Muscle layer of duodenum (tissue), 2 donors: ENCODE results near the gene CCDC30.
"Not testable (repeated sequence)": the region's sequence is repeated elsewhere in the genome, so short reads cannot be mapped to it uniquely, and the experiment has no call there.

Source experiments
- H3K27ac ChIP-seq: one replicate; pipeline ENCODE4 v1.7.0; 2013; ENCODE audit warnings: mild to moderate bottlenecking, low read length
- H3K27me3 ChIP-seq: one replicate; pipeline ENCODE4 v1.7.0; 2013; ENCODE audit warnings: low read depth, mild to moderate bottlenecking, control low read depth, low read length
- H3K36me3 ChIP-seq, 2 donors: one replicate each; pipeline ENCODE4 v1.7.0; 2013; ENCODE audit warnings: low read length in 2 of 2, control low read depth in 1 of 2, mild to moderate bottlenecking in 1 of 2; ENCODE audit not compliant: insufficient read depth in 2 of 2, control insufficient read depth in 1 of 2
- H3K4me1 ChIP-seq, 2 donors: one replicate each; pipeline ENCODE4 v1.7.0; 2013; ENCODE audit warnings: low read length in 2 of 2, mild to moderate bottlenecking in 2 of 2, control low read depth in 1 of 2, moderate library complexity in 1 of 2; ENCODE audit not compliant: insufficient read depth in 2 of 2, control insufficient read depth in 1 of 2
- H3K4me3 ChIP-seq, 2 donors: one replicate each; pipeline ENCODE4 v1.7.0; 2013; ENCODE audit warnings: low read length in 2 of 2, low read depth in 1 of 2, mild to moderate bottlenecking in 1 of 2
- H3K9me3 ChIP-seq, 2 donors: one replicate each; pipeline ENCODE4 v1.7.0; 2013; ENCODE audit warnings: low read length in 2 of 2, control low read depth in 1 of 2, mild to moderate bottlenecking in 1 of 2; ENCODE audit not compliant: control insufficient read depth in 1 of 2
- donor health status: healthy.

CCDC30 gene

DNA sequence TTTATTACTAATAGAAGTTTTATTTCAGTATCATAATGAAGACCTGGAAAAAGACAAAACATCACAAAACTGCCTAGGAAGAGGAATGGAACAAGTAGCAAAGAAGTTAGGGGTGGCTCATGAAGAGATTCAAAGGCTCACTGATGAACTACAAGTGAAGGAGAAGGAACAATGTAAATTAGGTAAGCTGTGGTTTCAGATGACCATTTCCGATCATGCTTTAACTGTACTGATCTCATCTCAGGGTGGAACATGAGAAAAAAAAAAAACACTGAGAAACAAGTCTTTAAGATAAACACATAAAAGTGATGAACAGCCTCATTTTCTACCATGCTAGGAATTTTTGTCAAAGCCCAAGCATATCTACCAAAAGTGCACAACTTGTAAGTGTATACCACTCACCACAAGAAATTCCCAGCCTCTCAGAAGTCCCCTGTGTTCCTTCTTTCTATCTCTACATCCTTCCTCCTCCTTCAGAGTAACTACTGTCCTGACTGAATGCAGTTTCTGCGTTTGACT lies 19.6 kb downstream of the CCDC30 start:
- no peak overlapping the region for H3K27ac ChIP-seq
- peaks cover 0 to 11% of the 10 kb centered on the region in 2 donors for H3K36me3 ChIP-seq
- no peaks in the 10 kb centered on the region for H3K27me3 ChIP-seq
- H3K9me3 ChIP-seq: no peaks in the 10 kb centered on the region
- no peak overlapping the region for H3K4me3 ChIP-seq
- H3K4me1 ChIP-seq: no peaks in the 10 kb centered on the region

DNA sequence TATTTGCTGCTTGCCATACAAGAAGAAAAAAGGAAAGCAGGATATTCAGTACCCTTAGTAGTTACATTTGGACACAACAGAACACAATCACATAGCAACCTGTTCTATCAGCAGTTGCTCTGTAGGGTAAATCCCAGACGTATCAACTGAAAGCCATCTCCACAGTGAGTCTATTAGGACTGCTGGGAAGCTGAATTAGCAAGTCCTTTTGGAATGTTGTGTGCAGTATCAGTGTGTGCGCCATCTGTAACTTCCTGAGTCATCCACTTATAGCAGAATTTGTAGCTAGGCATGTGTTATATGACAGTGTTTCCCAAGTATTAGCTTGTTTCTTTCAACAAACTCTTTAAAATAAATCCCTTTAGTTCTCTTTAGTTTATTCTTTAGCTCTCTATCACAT lies 21.3 kb downstream of the CCDC30 start:
- Histone ChIP-seq H3K36me3 (peaks cover 0 to 13% of the 10 kb centered on the region in 2 donors), H3K9me3 (no peaks in the 10 kb centered on the region), H3K4me3 (no peak overlapping the region), H3K27me3 (no peaks in the 10 kb centered on the region), H3K4me1 (no peaks in the 10 kb centered on the region), H3K27ac (no peak overlapping the region)

DNA sequence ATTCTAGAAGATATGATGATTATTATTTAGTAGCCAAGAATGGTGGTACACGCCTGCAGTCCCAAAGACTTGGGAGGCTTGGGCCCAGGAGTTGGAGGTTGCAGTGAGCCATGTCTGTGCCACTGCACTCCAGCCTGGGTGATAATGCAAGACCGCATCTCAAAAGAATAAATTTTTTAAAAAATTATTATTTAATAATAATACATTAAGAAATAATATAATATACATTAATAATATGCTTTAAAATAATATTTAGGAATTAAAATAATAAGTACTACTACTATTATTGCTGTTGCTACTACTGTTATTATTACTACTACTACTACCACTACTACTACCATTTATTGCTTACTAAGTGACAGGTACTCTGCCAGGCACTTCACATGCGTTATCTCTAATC lies 27.2 kb downstream of the CCDC30 start:
- H3K36me3 ChIP-seq: peaks cover 0 to 12% of the 10 kb centered on the region in 2 donors
- no peak overlapping the region for H3K4me3 ChIP-seq
- H3K27me3 ChIP-seq: no peaks in the 10 kb centered on the region
- H3K9me3 ChIP-seq: no peaks in the 10 kb centered on the region
- no peaks in the 10 kb centered on the region for H3K4me1 ChIP-seq
- H3K27ac ChIP-seq: no peak overlapping the region

DNA sequence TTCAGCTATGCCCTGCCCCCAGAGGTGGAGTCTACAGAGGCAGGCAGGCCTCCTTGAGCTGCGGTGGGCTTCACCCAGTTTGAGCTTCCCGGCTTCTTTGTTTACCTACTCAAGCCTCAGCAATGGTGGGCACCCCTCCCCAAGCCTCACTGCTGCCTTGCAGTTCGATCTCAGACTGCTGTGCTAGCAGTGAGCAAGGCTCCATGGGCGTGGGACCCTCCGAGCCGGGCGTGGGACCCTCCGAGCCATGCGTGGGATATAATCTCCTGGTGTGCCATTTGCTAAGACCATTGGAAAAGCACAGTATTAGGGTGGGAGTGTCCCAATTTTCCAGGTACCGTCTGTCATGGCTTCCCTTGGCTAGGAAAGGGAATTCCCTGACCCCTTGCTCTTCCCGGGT lies 38.9 kb downstream of the CCDC30 start:
- peaks cover 18 to 27% of the 10 kb centered on the region in 2 donors for H3K9me3 ChIP-seq
- H3K36me3 ChIP-seq: peaks cover 4 to 20% of the 10 kb centered on the region in 2 donors
- not testable (repeated sequence) for H3K4me3 ChIP-seq

DNA sequence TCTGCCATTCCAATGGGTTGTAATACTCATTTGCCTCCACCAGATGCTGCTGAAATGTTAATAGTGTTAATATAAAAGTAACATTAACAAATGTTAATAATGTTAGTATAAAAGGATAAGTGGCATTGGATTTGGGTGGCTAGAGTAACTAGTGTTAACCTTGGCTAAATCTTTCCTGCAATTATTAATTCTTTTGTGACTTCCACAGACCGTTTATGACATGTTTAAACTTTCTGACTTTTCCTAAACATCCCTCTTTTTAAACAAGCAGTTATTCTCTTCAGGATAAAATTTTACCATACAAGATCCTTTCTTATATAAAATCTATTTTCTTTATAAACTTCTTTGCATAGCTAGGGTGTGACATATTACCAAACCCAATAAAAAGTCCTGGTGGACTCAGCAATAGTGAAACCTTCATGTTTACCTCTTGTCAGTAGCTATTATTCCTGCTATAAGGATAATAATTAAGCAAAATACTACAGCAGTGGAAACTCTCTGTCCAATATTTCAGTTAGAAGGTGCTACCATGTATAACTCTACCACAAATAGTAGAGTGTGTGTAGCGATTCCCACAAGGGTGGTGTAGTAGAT lies 41.5 kb downstream of the CCDC30 start:
- H3K4me1 ChIP-seq: no peaks in the 10 kb centered on the region
- H3K27ac ChIP-seq: no peak overlapping the region
- peaks cover 18 to 29% of the 10 kb centered on the region in 2 donors for H3K9me3 ChIP-seq
- H3K4me3 ChIP-seq: no peak overlapping the region
- H3K36me3 ChIP-seq: peaks cover 0 to 25% of the 10 kb centered on the region in 2 donors
- no peaks in the 10 kb centered on the region for H3K27me3 ChIP-seq

More for the DNA sequence above, 38.9 kb downstream of the CCDC30 start:
- not testable (repeated sequence) for H3K4me1 ChIP-seq, H3K27ac ChIP-seq, H3K27me3 ChIP-seq

DNA sequence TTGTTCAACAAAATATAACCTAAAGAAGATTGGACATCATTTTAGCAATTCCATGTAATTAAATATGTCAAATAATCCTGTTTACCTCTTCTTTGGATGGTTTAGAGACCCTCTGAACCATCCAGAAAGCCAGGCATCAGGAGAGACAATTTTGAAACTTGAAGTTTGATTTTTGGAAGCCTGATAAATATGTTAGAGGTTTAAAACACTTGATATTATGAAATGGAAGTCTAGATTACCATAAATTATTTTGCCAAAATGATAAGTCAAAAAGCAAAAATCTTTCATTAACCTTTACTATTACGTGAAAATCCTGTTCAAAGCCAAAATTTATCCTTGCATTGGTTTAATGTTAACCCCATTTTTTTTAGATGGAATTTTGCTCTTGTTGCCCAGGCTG lies 43.5 kb downstream of the CCDC30 start:
- H3K36me3 ChIP-seq: peaks cover 0 to 25% of the 10 kb centered on the region in 2 donors
- no peaks in the 10 kb centered on the region for H3K4me1 ChIP-seq
- peak overlapping the region in 1 of 2 donors; percentile 22 for H3K4me3 ChIP-seq
- peaks cover 29 to 44% of the 10 kb centered on the region in 2 donors for H3K9me3 ChIP-seq
- H3K27me3 ChIP-seq: no peaks in the 10 kb centered on the region
- no peak overlapping the region for H3K27ac ChIP-seq

DNA sequence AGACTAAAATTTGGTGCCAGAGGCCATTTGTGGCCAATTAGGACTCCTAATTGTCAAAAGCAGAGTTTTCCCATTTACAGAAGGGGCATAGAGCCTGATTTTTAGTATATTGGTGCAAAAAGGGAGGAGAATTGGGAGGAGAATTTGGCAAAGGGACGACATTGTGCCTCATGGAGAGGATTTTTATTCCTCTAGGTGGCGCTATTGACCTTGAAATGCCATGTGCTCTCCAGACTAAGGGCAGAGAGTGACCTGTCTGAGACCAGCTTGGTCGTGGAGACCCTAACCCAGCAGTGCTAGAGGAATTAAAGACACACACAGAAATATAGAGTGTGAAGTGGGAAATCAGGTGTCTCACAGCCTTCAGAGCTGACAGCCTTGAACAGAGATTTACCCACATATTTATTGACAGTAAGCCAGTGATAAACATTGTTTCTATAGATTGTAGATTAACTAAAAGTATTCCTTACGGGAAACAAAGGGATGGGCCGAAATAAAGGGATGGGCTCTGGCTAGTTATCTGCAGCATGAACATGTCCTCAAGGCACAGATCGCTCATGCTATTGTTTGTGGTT lies 48.6 kb downstream of the CCDC30 start:
- H3K27me3 ChIP-seq, H3K4me3 ChIP-seq, H3K4me1 ChIP-seq, H3K27ac ChIP-seq: not testable (repeated sequence)
- Histone ChIP-seq H3K9me3 (peaks cover 16 to 38% of the 10 kb centered on the region in 2 donors), H3K36me3 (peaks cover 0 to 28% of the 10 kb centered on the region in 2 donors)

DNA sequence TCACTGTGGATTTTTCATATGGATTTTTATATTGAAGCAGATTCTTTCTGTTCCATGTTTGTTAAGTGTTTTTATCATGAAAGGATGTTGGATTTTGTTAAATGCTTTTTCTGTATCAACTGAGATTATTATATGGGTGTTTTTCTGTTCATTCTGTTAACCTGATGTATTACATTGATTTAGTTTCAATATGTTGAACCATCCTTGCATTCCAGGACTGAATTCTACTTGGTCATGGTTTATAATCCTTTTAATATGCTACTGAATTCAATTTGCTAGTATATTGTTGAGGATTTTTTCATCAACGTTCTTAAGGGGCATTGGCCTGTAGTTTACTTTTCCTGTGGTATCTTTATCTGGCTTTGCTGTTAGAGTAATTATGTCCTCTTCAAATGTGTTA lies 55.8 kb downstream of the CCDC30 start:
- no peak overlapping the region for H3K27ac ChIP-seq
- no peaks in the 10 kb centered on the region for H3K27me3 ChIP-seq
- H3K9me3 ChIP-seq: peaks cover 10 to 30% of the 10 kb centered on the region in 2 donors
- H3K4me3 ChIP-seq: no peak overlapping the region
- peaks cover 0 to 4% of the 10 kb centered on the region in 2 donors for H3K36me3 ChIP-seq
- no peaks in the 10 kb centered on the region for H3K4me1 ChIP-seq

DNA sequence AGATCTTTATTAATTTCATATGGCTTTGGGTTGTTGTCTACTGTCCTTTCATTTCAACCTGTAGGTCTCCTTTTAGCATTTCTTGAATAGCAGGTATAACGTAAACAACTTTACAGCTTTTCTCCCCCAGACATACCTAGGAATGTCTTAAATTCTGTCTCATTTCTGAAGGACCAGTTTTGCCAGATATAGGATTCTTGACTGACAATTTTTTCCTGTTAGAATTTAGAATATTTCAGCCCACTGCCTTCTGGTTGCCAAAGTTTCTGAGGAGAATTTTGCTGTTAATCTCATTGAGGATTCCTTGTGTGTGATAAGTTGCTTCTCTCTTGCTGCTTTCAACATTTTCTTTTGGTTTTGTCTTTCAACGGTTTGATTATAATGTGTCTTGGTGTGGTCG lies 60.1 kb downstream of the CCDC30 start:
- Histone ChIP-seq H3K36me3 (peaks cover 0 to 4% of the 10 kb centered on the region in 2 donors), H3K9me3 (peaks cover 10 to 20% of the 10 kb centered on the region in 2 donors)

DNA sequence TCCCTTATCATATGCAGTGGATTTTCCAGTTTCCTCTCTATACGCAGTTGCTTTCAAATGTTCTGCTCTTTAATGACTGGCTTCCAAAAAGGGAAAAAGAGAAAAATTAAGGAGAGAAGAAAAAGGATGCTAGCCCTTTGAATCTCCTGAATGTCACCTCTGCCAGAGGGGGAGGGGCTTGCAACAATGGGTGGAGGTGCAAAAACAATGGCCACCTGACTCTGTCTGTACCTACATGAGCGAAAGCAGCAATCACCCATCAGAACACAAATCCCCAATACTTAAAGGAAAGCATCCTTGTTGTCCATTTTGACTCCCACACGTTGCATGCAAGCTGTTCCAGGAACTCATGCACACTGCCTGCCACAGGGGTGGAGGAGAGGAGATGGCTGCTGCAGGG lies 61.2 kb downstream of the CCDC30 start:
- H3K4me1 ChIP-seq: no peaks in the 10 kb centered on the region
- H3K27ac ChIP-seq: no peak overlapping the region

More for the DNA sequence above, 60.1 kb downstream of the CCDC30 start:
- H3K4me3 ChIP-seq: no peak overlapping the region
- no peaks in the 10 kb centered on the region for H3K4me1 ChIP-seq
- no peaks in the 10 kb centered on the region for H3K27me3 ChIP-seq
- no peak overlapping the region for H3K27ac ChIP-seq

DNA sequence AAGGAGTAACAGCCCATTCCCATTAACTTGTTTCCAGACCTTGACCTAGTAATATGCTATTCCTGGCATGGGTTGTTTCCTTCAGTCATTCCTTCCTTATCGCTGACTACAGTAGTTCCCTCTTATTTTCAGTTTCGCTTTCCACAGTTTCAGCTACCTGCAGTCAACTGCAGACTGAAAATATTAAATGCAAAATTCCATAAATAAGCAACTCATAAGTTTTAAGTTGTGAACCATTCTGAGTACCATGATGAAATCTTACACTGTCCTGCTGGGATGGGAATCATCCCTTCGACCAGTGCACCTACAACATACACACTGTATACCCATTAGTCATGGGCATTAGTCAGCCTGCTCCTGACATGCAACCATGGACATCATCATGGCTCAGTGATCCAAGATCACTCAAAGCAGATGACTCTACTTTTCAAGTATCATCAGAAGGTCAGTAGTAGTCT lies 66.7 kb downstream of the CCDC30 start:
- H3K27me3 ChIP-seq: no peaks in the 10 kb centered on the region
- H3K4me1 ChIP-seq: no peaks in the 10 kb centered on the region
- H3K9me3 ChIP-seq: no peaks in the 10 kb centered on the region
- H3K36me3 ChIP-seq: no peaks in the 10 kb centered on the region
- H3K27ac ChIP-seq: no peak overlapping the region
- H3K4me3 ChIP-seq: peak overlapping the region in 1 of 2 donors; percentile 3

More for the DNA sequence above, 61.2 kb downstream of the CCDC30 start:
- Histone ChIP-seq H3K9me3 (peaks cover 1 to 8% of the 10 kb centered on the region in 2 donors), H3K27me3 (no peaks in the 10 kb centered on the region), H3K36me3 (no peaks in the 10 kb centered on the region), H3K4me3 (no peak overlapping the region)
